HG03196 (cell line): ENCODE measurements around the gene MSLN.
A peak's percentile ranks its signal among the peaks of the same experiment; 100 is the strongest.
"Not testable (repeated sequence)": the region's sequence is repeated elsewhere in the genome, so short reads cannot be mapped to it uniquely, and the experiment has no call there.

Experiments used
- ATAC-seq: cut with Tn5 transposase; IDR thresholded peaks from one replicate; pipeline ENCODE4 v1.9.1; 2021; ENCODE audit not compliant: unreplicated experiment

Gene MSLN

GRCh38 chr16:760545-761343 is at the start of gene MSLN:
Gene MSLN, plus strand, starts transcription at chr16:760734. Its CDS starts 1,947 bp downstream, at chr16:762681.
- ATAC-seq = no peak

GRCh38 chr16:711084-711483 is 49.5 kb upstream of the MSLN start:
- ATAC-seq = no peak

GRCh38 chr16:711548-712320 is 48.8 kb upstream of the MSLN start:
- ATAC-seq = no peak

DNA sequence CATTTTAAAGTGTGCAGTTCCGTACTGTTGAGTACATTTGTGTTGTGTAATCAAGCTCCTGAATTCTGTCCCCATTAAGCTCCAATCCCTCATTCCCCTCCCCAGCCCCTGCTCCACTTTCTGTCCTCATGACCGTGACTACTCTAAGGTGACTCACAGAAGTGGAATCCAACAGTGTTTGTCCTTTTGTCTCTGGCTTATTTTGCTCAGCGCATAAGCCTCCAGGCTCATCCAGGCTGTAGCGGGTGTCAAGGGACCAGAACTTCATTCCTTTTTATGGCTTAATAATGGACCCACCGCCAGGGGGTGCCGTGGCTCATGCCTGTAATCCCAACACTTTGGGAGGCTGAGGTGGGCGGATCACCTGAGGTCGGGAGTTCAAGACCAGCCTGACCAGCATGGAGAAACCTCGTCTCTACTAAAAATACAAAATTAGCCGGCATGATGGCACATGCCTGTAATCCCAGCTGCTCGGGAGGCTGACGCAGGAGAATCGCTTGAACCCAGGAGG is 47.7 kb upstream of the MSLN start:
- not testable (repeated sequence) for ATAC-seq

- ATAC-seq = no peak
These were observed 46.5 kb upstream of the MSLN start for GRCh38 chr16:714079-714478.

DNA sequence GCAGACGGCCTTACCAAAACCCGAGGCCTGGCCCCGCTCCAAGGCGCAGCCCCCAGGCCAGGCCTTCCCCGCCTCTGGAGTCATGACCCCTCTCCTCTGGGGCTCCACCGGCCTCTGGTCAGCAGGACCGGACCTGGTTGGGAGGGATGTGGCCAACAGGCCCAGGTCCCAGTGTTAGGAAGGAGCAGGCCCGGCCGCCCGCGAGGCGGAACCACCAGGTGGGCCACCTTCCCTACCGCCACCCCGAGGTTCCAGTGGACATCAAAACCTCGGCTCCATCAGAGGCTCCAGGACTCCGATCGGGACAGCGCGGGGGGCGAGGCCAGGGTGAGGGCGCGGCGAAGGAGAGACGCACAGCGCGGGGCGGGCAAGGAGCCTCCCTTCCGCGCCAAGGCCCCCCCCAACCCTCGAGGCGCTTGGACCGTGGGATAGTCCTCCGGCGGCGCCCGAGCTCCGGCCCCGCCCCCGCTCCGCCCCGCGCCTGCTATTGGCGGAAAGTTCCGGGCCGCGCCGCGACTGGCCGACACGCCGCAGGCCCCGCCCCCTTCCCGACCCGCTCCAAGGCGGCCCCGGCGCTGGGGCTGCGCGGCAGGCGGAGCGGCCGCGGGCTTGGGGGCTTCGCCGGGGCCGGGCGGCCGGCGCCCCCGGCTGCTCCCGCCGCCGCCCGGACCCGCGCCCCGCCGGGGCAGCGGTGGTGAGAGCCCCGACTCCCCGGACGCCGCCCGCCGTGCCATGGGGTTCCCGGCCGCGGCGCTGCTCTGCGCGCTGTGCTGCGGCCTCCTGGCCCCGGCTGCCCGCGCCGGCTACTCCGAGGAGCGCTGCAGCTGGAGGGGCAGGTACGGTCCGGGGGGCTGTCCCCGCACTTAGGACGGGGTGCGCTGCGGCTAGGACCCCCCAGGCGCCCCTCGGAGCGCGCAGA is 45.7 kb upstream of the MSLN start, which contains the start of gene METRN:
Gene METRN (plus strand): TSS at position 561 of the 919 bp plus-strand sequence. CDS start 172 bp downstream, at position 733.
- peak; percentile 54 for ATAC-seq

DNA sequence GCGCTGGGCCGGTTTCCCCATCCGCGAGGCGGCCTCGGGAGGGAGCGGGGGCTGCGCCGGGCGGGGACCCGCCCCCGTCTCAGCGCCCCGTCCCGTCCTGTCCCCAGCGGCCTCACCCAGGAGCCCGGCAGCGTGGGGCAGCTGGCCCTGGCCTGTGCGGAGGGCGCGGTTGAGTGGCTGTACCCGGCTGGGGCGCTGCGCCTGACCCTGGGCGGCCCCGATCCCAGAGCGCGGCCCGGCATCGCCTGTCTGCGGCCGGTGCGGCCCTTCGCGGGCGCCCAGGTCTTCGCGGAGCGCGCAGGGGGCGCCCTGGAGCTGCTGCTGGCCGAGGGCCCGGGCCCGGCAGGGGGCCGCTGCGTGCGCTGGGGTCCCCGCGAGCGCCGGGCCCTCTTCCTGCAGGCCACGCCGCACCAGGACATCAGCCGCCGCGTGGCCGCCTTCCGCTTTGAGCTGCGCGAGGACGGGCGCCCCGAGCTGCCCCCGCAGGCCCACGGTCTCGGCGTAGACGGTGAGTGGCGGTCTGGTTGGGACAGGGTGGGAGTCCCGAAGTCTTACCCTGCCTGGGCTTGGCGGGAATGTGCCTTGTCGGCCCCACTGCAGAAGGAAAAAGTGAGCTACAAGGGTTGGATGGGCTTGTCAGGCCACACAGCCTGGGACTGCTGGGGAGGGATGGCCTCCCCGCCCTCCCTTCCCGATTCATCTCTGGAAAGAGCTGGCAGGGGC is 44.9 kb upstream of the MSLN start:
- ATAC-seq = no peak

GRCh38 chr16:716200-716568 is 44.4 kb upstream of the MSLN start:
- ATAC-seq = no peak

GRCh38 chr16:716768-717325 is 43.7 kb upstream of the MSLN start:
- ATAC-seq = no peak

GRCh38 chr16:717450-718245 is 42.9 kb upstream of the MSLN start:
- no peak for ATAC-seq

GRCh38 chr16:718389-718788 is 42.1 kb upstream of the MSLN start:
- no peak for ATAC-seq

- ATAC-seq = no peak
These were observed 41.6 kb upstream of the MSLN start for GRCh38 chr16:718922-719321.

DNA sequence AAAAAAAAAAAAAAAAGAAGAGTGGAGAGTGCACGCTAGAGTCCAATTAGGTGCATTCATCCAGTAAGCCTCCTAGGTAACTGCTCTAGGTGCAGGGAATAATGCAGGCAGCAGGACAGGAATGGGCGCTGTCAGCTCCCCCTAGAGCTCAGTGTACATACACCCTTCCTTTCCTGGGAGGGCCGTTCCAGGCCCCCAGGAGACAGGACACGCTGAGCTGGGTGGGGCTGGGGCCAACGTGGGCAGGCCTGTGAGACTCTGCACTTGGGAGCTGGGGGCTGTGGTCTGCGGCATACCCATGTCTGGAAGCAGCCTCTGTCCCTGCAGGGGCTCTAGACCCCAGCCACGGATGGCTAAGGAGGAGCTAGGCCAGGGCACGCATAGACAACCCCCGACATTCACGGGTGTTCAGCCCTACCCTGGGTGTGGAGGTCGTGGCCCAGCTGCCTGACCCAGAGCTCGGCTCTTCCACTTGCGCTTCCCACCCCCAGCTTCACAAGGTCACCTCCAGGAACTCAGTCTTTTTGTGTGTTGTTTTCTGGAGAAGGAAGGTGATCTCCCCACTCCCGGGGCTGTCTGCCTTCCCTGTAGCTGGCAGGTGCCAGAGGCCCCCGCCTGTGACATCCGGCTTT is 40.6 kb upstream of the MSLN start:
- no peak for ATAC-seq

DNA sequence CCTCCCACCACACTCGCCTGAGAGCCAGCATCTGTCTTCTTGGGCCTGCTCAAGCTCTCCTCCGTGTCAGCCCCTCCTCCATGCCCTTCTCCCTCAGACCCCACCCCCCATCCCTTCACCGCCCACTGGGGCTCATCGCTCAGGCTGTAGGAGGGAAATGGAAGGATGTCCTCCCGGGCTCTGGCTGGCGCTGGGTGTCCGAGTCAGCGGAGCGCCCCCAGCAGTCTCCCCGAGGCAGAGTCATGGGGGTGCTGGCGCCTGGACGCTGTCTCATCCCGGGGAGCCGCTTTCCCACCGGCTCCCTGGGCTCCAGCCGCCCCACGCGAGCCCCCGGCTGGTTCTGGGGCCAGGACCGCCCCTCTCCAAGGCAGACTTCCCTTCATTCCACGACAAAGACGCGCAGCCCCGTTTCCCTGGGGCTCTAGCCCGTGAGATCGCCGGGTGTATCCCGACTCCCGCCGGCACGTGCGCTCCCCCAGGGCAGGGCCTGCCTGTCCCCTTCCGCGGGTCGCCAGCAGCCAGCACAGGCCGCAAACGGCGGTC is 40.0 kb upstream of the MSLN start:
- ATAC-seq = peak; percentile 8

DNA sequence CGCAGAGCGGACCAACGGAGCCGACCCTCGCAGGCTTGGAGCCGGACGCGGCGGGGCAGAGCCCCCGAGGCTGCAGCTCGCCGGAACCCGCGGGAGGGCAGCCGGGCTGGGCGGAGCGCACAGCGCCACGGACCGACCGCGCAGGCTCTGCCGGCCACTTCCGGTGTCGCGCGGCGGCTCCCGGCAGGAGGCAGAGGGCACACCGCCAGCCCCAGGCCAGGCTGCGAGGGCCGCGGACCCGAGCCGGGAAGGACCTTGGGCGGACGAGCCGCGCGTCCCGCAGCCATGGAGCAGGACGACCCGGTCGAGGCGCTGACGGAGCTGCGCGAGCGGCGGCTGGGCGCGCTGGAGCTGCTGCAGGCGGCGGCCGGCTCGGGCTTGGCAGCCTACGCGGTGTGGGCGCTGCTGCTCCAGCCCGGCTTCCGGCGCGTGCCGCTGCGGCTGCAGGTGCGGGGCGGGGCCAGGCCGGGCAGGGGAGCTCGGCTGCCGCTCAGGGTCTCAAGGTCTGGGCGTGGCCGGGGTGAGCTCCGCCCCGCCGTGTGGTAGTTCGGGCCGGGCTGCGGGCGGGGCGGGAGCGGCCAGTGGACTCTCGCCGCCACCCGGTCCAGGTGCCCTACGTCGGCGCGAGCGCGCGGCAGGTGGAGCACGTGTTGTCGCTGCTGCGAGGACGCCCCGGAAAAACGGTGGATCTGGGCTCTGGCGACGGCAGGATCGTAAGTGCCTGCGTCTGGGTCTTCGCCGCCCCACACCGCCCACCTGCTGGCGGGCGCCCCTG is 39.4 kb upstream of the MSLN start, which contains the start of gene ANTKMT:
Gene ANTKMT (plus strand): TSS at position 157 of the 775 bp plus-strand sequence. CDS start 129 bp downstream, at position 286.
- ATAC-seq = peak; percentile 59

DNA sequence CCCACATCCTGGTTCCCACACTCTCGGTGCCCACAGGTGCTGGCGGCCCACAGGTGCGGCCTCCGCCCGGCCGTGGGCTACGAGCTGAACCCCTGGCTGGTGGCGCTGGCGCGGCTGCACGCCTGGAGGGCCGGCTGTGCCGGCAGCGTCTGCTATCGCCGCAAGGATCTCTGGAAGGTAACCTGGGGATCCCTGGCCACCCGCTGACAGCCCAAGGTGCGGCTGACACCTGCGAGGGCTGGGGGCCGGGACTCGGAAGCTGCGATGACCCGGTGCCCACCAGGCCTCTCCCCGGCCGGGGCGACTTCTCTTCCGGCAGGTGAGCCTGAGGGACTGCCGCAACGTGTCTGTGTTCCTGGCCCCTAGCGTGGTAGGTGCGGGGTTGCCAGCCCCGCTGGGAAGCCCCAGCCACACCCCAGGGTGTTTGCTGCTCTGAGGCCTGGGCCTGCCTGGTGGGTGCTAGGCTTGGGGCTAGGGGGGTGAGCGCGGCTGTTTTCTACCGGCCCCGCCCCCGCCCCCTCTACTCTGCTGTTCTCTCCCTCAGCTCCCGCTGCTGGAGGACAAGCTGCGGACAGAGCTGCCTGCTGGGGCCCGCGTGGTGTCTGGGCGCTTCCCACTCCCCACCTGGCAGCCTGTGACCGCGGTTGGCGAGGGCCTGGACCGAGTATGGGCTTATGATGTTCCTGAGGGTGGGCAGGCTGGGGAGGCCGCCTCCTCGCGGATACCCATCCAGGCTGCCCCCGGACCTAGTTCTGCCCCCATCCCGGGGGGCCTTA is 38.6 kb upstream of the MSLN start:
- no peak for ATAC-seq
